OCI-LY7 (cell line): ENCODE measurements around the gene RGR. TPM values are rescaled to one million over a fixed set of nuclear protein-coding genes. Genes with fewer than 3 reads are reported as not detected.

Source experiments
- BruUV-seq: library from RNA; stranded (reverse); fragments of 400-500 nt; replicated peaks from 2 replicates; lab custom pipeline; 2021; lab: Mats Ljungman, UMichigan
- CTCF ChIA-PET: fragments of 300-600 bp; sonication (Branson Sonifier 250); formaldehyde crosslinking; loops from one replicate; lab custom pipeline; 2022; ENCODE audit warnings: antibody characterized with exemption; ENCODE audit not compliant: unreplicated experiment; lab: Charles Lee
- POLR2A ChIA-PET: fragments of 300-600 bp; sonication (Branson Sonifier 250); formaldehyde crosslinking; loops from one replicate; lab custom pipeline; 2022; ENCODE audit warnings: antibody characterized with exemption; lab: Charles Lee
- DNase-seq: peaks from one replicate; pipeline ENCODE4 v3.0.0-alpha.2; 2015; ENCODE audit warnings: low spot score
- H2AFZ ChIP-seq: fragments of 200-600 bp; sonication (generic), shearing (Covaris generic); 2 replicates; pipeline ENCODE4 v1.6.1; 2014; ENCODE audit warnings: mild to moderate bottlenecking, antibody characterized with exemption, low read length, moderate library complexity
- H3K27ac ChIP-seq: fragments of 200-600 bp; sonication (generic); 2 replicates; pipeline ENCODE4 v1.5.1; 2014; ENCODE audit warnings: mixed run types, low read depth, mild to moderate bottlenecking, moderate library complexity, low read length, inconsistent platforms; ENCODE audit not compliant: poor library complexity, severe bottlenecking
- H3K36me3 ChIP-seq: fragments of 200-600 bp; sonication (generic); 2 replicates; pipeline ENCODE4 v1.6.1; 2014; ENCODE audit warnings: mild to moderate bottlenecking, antibody characterized with exemption, low read length, moderate library complexity, mixed read lengths; ENCODE audit not compliant: insufficient read depth
- H3K4me1 ChIP-seq: fragments of 200-600 bp; sonication (generic); 2 replicates; pipeline ENCODE4 v1.5.1; 2014; ENCODE audit warnings: mild to moderate bottlenecking, low read length; ENCODE audit not compliant: insufficient read depth, poor library complexity, severe bottlenecking
- H3K4me2 ChIP-seq: fragments of 200-600 bp; sonication (generic); 2 replicates; pipeline ENCODE4 v1.6.1; 2014; ENCODE audit warnings: mild to moderate bottlenecking, low read length
- H3K4me3 ChIP-seq: fragments of 200-600 bp; sonication (generic); 2 replicates; pipeline ENCODE4 v1.5.1; 2014; ENCODE audit warnings: mild to moderate bottlenecking, low read depth, low read length; ENCODE audit not compliant: poor library complexity, severe bottlenecking
- H3K79me2 ChIP-seq: fragments of 200-600 bp; sonication (generic); 2 replicates; pipeline ENCODE4 v1.6.1; 2016; ENCODE audit warnings: low read depth, mild to moderate bottlenecking, low read length, moderate library complexity, mixed read lengths; ENCODE audit not compliant: insufficient read depth
- H3K9me2 ChIP-seq: fragments of 200-600 bp; sonication (generic); 2 replicates; pipeline ENCODE4 v1.6.1; 2016; ENCODE audit warnings: mild to moderate bottlenecking, low read length, mixed read lengths; ENCODE audit not compliant: insufficient read depth
- H3K9me3 ChIP-seq: fragments of 200-600 bp; sonication (generic); 2 replicates; pipeline ENCODE4 v1.6.1; 2014; ENCODE audit warnings: mild to moderate bottlenecking, mixed run types, low read length, mixed read lengths
- H4K20me1 ChIP-seq: fragments of 200-600 bp; sonication (generic); 2 replicates; pipeline ENCODE4 v1.6.1; 2014; ENCODE audit warnings: mild to moderate bottlenecking, antibody characterized with exemption, low read length, moderate library complexity, mixed read lengths; ENCODE audit not compliant: insufficient read depth
- EZH2phosphoT487 ChIP-seq: fragments of 200-600 bp; sonication (generic); IDR thresholded peaks from 2 replicates; pipeline ENCODE4 v1.6.1; 2018; ENCODE audit warnings: low read depth, borderline replicate concordance, mild to moderate bottlenecking, mixed run types, antibody characterized with exemption, low read length, moderate library complexity, mixed read lengths
- intact Hi-C: fragments of 100-400 bp; cut with micrococcal nuclease; formaldehyde crosslinking; loops from one replicate; pipeline ENCODE4 v1.10.0; 2022; ENCODE audit not compliant: unreplicated experiment
- total RNA-seq, 2 experiments: library from RNA; depleted of rRNA in 1 of 2; stranded (reverse); fragments of >200 nt in 1 of 2; shearing (Covaris generic) in 1 of 2; gene quantifications; 2 replicates each; pipeline ENCODE4 v1.2.3, GENCODE V29; 2014 to 2022
- TF ChIP-seq, protein P1 (sequence below): fragments of 200-600 bp; sonication (generic); conservative IDR thresholded peaks from 2 replicates; pipeline ENCODE4 v1.5.1; 2014; ENCODE audit warnings: mild to moderate bottlenecking, antibody characterized with exemption, low read length, moderate library complexity, mixed read lengths

RGR gene
- total RNA-seq, 2 experiments from 2014 or later = not detected

DNA sequence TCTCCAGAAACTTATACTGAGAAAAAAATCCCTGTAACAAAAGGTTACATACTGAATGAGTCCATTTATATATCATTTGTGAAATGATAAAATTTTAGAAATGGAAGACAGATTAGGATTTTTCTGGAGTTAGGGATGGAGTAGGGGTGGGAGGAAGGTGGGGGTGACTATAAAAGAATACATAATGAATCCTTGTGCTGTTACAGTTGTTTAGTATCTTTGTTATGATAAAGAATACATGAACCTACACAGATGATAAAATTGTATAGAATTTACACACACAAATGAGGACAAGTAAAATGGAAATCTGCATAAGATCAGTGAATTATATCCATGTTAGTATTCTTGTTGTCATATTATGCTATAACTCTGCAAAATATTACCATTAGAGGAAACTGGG is 41.8 kb downstream of the RGR start:
- intact Hi-C loops = no loop called here
- Histone ChIP-seq H2AFZ (no peak overlapping the region), H4K20me1 (no peaks in the 10 kb centered on the region), H3K9me2 (no peaks in the 10 kb centered on the region), H3K4me2 (no peak overlapping the region), H3K36me3 (no peaks in the 10 kb centered on the region), H3K79me2 (no peaks in the 10 kb centered on the region), H3K4me1 (no peaks in the 10 kb centered on the region), H3K9me3 (no peaks in the 10 kb centered on the region), H3K27ac (no peak overlapping the region), H3K4me3 (no peak overlapping the region)
- TF ChIP-seq, protein P1, sequence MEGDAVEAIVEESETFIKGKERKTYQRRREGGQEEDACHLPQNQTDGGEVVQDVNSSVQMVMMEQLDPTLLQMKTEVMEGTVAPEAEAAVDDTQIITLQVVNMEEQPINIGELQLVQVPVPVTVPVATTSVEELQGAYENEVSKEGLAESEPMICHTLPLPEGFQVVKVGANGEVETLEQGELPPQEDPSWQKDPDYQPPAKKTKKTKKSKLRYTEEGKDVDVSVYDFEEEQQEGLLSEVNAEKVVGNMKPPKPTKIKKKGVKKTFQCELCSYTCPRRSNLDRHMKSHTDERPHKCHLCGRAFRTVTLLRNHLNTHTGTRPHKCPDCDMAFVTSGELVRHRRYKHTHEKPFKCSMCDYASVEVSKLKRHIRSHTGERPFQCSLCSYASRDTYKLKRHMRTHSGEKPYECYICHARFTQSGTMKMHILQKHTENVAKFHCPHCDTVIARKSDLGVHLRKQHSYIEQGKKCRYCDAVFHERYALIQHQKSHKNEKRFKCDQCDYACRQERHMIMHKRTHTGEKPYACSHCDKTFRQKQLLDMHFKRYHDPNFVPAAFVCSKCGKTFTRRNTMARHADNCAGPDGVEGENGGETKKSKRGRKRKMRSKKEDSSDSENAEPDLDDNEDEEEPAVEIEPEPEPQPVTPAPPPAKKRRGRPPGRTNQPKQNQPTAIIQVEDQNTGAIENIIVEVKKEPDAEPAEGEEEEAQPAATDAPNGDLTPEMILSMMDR = no peak
- no peak for TF ChIP-seq EZH2phosphoT487
- ChIA-PET POLR2A (no interaction called here), CTCF (no interaction called here)
- DNase-seq = no peak
- BruUV-seq = no TSS peak

DNA sequence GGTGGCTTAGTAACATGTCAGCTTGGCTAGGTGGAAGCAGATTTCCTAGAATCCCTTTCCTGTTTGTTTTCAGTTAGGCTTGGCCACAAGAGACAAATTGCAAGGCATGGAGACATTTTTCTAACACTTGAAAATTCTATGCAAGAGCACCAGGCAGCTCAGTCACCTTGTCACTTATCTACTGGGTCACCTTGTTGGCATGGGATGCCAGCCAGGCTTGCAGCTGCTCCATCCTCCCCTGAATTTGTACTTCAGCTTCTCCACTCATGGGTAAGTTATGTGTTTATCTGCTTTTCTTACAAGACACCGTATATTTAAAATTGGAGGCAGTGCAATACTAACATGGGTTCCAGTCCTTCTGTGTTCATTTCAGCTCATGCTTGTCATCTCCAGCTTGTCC is 43.3 kb downstream of the RGR start:
- Histone ChIP-seq H3K4me2 (no peak overlapping the region), H3K9me2 (no peaks in the 10 kb centered on the region), H4K20me1 (no peaks in the 10 kb centered on the region), H3K79me2 (no peaks in the 10 kb centered on the region), H3K27ac (no peak overlapping the region), H3K4me3 (no peak overlapping the region), H3K4me1 (no peaks in the 10 kb centered on the region), H3K9me3 (no peaks in the 10 kb centered on the region), H3K36me3 (no peaks in the 10 kb centered on the region), H2AFZ (no peak overlapping the region)
- CTCF ChIA-PET = interaction anchor here (0.6 kb wide), 1 partner anchor 13 kb away, joined by 3 read pairs; no protein-coding TSS in a partner anchor
- POLR2A ChIA-PET = no interaction called here
- TF ChIP-seq, protein P1 = no peak
- TF ChIP-seq EZH2phosphoT487 = no peak
- intact Hi-C loops = no loop called here
- DNase-seq = no peak
- BruUV-seq = no TSS peak

DNA sequence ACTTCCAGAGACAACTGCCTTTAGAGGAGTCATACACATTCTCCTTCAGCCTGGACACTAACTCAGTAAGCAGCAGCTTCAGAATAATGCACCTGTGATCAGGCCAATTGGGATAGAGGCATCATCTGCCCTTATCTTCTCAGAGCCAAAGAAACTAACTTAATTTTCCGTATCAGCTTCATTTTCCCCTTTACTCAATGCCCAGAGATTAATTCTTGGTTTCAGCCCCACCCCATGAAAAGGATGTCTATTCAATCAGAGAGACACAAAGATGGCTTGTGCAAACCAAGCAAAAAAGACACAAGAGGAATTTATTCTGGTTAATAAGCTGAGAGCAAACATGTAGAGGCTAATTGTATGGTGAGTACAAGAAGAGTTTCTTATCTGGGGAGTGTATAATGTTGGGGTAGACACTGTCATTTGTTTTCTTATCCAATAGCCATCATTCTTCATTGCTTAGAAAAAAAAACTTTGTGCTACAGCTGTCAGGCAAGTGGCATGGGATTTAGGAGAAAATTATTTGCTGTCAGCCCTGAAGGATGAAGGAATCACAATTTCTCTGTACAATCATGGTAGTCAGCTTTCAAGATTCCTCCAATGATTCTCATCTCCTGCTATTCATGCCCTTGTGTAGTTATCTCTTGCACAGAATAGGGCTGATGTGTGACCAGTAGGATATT is 44.8 kb downstream of the RGR start:
- intact Hi-C loops = no loop called here
- no peaks in the 10 kb centered on the region for H3K79me2 ChIP-seq

More for the DNA sequence above, 44.8 kb downstream of the RGR start:
- H3K9me2 ChIP-seq = no peaks in the 10 kb centered on the region
- no peaks in the 10 kb centered on the region for H3K9me3 ChIP-seq
- H3K4me1 ChIP-seq = no peaks in the 10 kb centered on the region
- TF ChIP-seq EZH2phosphoT487 = no peak
- TF ChIP-seq, protein P1 = no peak
- no peaks in the 10 kb centered on the region for H3K36me3 ChIP-seq
- H3K4me3 ChIP-seq = no peak overlapping the region
- DNase-seq = no peak
- no TSS peak for BruUV-seq
- no peaks in the 10 kb centered on the region for H4K20me1 ChIP-seq
- H3K4me2 ChIP-seq = no peak overlapping the region
- CTCF ChIA-PET = no interaction called here
- POLR2A ChIA-PET = no interaction called here
- no peak overlapping the region for H2AFZ ChIP-seq
- H3K27ac ChIP-seq = no peak overlapping the region
